DMS53 treated with DMSO at 0.1 percent for 48 hours (cell line): ENCODE measurements around the gene SRD5A3.

ENCODE experiments used
- DNase-seq: peaks from one replicate; lab custom pipeline; 2025; ENCODE audit not compliant: unreplicated experiment; lab: John Stamatoyannopoulos, UW

Gene SRD5A3

DNA sequence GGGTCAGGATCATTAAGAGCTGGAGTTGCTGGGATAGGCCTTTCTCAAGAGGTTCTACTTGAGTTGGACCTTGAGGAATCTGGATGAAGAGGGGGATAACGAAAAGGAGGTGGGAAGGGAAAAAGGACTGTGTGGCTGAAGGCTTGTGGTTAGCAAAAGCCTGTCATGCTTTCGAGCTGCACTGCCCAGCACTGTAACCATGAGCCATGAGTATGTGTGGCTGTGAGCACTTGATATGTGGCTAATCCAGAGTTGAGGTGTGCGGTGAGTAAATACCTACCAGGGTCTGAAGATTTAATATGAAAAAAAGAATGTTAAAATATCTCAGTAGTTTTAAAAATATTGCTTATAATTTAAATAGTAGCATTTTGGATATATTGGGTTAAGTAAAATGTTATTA lies 61.1 kb downstream of the SRD5A3 start:
- DNase-seq = no peak

DNA sequence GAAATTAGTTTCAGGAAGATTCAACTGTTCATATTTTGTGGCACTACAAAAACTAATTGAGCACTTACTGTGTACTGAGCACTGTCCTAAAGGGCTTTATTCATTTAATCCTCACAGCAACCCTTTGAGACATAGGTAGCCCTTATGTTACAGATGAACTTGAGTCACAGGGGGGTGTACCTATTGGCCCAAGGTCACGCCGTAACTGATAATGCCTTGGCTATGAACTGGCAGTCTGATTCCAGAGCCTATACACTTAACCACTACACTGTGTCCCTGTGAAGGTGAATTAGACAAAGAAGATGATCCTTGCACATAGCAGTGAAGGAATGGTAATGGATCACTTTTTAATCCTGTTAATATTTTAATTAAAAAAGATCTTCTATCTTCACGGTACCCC lies 61.7 kb downstream of the SRD5A3 start:
- DNase-seq = no peak

DNA sequence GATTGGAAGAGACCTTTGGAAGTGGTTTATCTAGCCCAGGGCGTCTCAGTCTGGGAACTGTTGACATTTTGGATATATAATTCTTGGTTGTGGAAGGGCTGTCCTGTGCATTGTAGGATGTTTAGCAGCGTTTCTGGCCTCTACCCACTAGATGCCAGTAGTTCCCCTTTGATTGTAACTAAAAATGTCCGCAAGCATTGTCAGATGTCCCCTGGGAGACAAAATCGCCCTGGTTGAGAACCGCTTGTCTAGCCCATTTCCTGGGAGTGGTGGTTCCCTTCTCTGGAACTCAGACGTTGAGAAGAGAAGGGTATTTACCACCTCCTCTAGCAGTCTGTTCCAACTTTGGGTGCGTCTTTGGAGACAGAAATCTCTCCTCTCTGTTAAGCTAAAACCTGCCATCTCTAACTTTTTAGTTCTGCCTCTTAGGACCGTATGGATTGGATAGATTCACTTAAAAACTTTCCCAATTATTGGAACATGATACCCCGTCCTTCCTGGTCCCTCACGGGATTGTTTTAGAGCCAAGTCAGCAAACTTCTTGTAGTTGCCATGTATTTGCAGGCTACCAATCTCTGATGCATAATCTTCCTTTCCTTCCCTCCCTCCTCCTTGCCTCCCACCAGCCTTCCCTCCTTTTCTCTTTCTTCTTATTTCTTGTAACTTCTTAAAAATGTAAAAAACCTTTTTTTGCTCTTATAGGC lies 63.6 kb downstream of the SRD5A3 start:
- no peak for DNase-seq

DNA sequence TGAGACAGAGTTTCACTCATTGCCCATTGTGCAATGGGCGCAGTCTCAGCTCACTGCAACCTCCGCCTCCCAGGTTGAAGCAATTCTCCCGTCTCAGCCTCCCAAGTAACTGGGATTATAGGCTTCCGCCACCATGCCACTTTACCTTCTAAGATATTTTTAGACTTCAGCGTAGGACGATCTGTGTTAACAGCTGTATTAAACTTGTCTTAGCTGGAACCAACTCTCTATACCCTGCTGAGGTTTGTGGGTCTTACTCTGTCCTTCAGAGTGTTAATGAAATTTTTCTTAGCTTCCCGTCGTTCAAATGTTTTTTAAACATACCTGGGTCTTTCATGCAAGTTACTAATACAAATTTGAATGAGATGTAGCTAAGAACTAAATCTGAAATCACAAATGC lies 64.4 kb downstream of the SRD5A3 start:
- no peak for DNase-seq

DNA sequence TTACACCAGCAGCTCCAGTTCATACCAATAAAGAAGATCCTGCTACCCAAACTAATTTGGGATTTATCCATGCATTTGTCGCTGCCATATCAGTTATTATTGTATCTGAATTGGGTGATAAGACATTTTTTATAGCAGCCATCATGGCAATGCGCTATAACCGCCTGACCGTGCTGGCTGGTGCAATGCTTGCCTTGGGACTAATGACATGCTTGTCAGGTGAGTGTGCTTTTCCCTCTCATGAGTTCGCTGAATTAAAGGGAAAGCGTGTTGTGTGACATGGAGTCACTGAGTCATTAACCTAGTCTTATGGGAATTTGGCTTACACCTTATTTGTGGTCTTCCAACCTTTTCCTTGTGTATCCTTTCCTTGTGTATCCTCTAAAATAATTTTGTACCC lies 65.6 kb downstream of the SRD5A3 start:
- no peak for DNase-seq

DNA sequence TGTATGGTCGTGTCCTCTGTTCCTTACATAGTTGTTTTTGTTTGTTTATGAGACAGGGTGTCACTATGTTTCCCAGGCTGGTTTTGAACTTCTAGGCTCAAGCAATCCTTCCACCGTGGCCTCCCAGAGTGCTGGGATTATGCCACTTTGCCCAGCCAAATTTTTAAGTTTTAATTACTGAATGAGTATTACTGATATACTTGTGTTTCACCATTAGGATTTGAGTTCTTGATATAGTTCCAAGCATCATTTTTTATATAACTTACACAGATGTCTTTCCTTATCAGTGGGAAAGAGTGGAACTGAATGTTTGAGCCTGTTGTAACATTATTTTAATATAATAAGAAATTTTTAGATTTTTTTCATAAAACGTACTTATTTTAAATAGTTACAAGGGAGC lies 70.1 kb downstream of the SRD5A3 start:
- no peak for DNase-seq
